Activated naive CD4-positive, alpha-beta T cell treated with anti-CD3 and anti-CD28 coated beads, Interleukin-2, amount 50 U/mL, for 16 hours (primary cell): ENCODE data around the gene FEV.
"Not testable (repeated sequence)": the region's sequence is repeated elsewhere in the genome, so short reads cannot be mapped to it uniquely, and the experiment has no call there.

Source experiments
- DNase-seq: peaks from one replicate; pipeline ENCODE4 v3.0.0-alpha.2; 2020

FEV gene

GRCh38 chr2:218963601-218964000, 21.4 kb downstream of the FEV start:
- no peak for DNase-seq

GRCh38 chr2:218962859-218963492, 22.0 kb downstream of the FEV start:
- peak; percentile 67 for DNase-seq

- no peak for DNase-seq
Observed at GRCh38 chr2:218961651-218962570, 23.1 kb downstream of the FEV start.

GRCh38 chr2:218961229-218961628, 23.8 kb downstream of the FEV start:
- DNase-seq, result no peak

GRCh38 chr2:218960309-218961165, 24.4 kb downstream of the FEV start:
- DNase-seq, result no peak

GRCh38 chr2:218959761-218960308, 25.1 kb downstream of the FEV start:
- no peak for DNase-seq

GRCh38 chr2:218959141-218959731, 25.7 kb downstream of the FEV start, which contains the start of gene CDK5R2:
Gene CDK5R2 (plus strand): TSS chr2:218959666. CDS start chr2:218959821, 155 bp downstream.
- DNase-seq, result peak; percentile 65

- DNase-seq, result no peak
Observed at GRCh38 chr2:218958276-218958675, 26.7 kb downstream of the FEV start.

GRCh38 chr2:218957671-218958070, 27.3 kb downstream of the FEV start:
- no peak for DNase-seq

GRCh38 chr2:218956039-218956438, 28.9 kb downstream of the FEV start:
- DNase-seq, result no peak

GRCh38 chr2:218954541-218955300, 30.3 kb downstream of the FEV start:
- no peak for DNase-seq

- DNase-seq, result no peak
Observed at GRCh38 chr2:218953366-218953954, 31.5 kb downstream of the FEV start.

- no peak for DNase-seq
Observed at GRCh38 chr2:218952160-218952559, 32.8 kb downstream of the FEV start.

GRCh38 chr2:218946621-218947020, 38.4 kb downstream of the FEV start:
- no peak for DNase-seq

- no peak for DNase-seq
Observed at GRCh38 chr2:218944759-218945404, 40.1 kb downstream of the FEV start.

- not testable (repeated sequence) for DNase-seq
Observed at GRCh38 chr2:218931751-218932150, 53.2 kb downstream of the FEV start.
